GM18526 (cell line): Measurements from ENCODE around the gene FAM114A1.

ENCODE experiments used
- POLR2A ChIP-seq: IDR thresholded peaks from 3 replicates; pipeline ENCODE4 v1.6.1; 2011; ENCODE audit not compliant: insufficient read length; ENCODE audit errors: extremely low read depth

FAM114A1 gene

GRCh38 chr4:38871593-38871992, 4.0 kb downstream of the FAM114A1 start:
- TF ChIP-seq POLR2A = no peak

- TF ChIP-seq POLR2A = no peak
Measured at GRCh38 chr4:38872620-38873019, 5.0 kb downstream of the FAM114A1 start.

- TF ChIP-seq POLR2A = no peak
Measured at GRCh38 chr4:38873290-38873944, 5.8 kb downstream of the FAM114A1 start.

- no peak for TF ChIP-seq POLR2A
Measured at GRCh38 chr4:38876636-38877035, 9.0 kb downstream of the FAM114A1 start.

GRCh38 chr4:38884254-38884653, 16.6 kb downstream of the FAM114A1 start:
- TF ChIP-seq POLR2A = no peak

DNA sequence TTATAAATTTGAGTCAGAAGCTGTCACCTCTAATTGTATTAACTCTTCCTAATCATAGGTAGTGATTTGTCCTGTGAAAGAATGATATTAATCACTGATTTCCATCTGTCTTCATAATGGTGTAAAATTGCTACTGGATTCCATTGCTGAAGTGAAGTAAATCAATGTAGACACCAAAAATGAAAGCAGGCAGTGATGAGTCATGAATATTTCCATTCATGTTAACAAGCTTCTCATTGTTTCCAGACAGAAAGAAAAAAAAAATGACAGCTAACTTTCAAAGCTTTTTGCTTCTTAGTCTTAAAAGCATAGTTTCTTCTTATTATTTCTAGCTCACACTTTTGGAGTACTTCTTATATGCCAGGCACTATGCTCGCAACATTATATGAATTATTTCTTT, 21.5 kb downstream of the FAM114A1 start:
- TF ChIP-seq POLR2A = no peak

DNA sequence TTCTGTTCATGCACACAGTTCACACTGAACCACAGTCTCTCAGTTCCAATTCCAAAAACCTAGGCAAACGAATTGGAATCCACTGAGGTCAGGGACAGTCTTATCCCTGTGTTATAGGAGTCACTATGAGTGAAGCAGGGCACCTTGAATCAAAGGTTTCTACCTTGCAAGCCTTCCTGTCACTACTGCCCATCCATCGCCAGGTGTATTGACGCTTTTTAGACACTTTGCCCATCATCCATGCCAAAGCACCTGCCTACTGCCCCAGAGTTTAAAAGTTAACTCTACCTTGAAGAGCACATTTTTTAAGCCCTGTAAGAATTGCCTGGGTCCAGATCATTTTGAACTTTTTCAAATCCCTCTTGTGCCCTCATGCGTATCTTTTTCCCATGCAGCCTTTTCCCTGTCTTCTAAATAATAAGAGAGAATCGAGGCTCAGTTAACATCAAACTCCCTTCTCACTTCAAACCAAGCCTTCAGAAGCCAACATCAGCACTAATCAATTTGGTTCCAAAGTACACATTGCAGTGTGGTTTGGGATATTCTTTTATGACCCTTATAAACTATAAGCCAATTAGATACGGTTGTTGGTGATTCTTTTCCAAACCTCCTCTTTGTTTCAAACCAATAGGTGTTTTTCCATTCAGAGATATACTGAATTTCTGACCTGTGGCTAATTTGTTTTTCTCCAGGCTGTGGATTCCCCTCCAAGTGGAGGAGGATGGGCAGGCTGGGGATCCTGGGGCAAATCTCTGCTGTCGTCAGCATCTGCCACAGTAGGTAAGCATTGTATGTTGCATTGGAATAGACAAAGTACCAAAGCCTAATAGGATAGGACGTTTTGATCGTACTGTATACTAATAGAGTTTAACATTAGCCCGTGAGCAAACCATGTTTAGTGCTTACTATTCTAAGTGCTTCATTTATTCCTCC, 23.7 kb downstream of the FAM114A1 start:
- no peak for TF ChIP-seq POLR2A

- no peak for TF ChIP-seq POLR2A
Measured at GRCh38 chr4:38894322-38894982, 26.8 kb downstream of the FAM114A1 start.

GRCh38 chr4:38896940-38897339, 29.3 kb downstream of the FAM114A1 start:
- TF ChIP-seq POLR2A = no peak

GRCh38 chr4:38898245-38898644, 30.6 kb downstream of the FAM114A1 start:
- TF ChIP-seq POLR2A = no peak

DNA sequence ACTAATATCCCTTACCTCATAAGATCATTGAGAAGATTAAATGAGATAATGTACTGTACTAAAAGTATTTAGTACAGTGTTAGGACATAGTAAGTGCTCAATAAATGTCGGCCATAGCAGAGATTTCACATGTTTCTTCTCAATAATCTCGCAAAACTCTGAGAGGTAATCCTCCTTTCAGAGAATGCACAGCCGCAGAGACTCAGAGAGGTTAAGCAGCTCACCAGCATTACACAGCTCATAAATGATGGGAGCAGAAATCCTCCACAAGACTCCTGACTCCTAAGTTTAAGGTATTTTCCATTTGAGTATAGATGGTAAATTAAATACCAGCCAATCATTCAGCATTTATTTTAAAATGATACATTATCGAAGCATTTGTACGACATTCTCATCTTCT, 34.6 kb downstream of the FAM114A1 start:
- TF ChIP-seq POLR2A = no peak

GRCh38 chr4:38902695-38903094, 35.1 kb downstream of the FAM114A1 start:
- TF ChIP-seq POLR2A = no peak

DNA sequence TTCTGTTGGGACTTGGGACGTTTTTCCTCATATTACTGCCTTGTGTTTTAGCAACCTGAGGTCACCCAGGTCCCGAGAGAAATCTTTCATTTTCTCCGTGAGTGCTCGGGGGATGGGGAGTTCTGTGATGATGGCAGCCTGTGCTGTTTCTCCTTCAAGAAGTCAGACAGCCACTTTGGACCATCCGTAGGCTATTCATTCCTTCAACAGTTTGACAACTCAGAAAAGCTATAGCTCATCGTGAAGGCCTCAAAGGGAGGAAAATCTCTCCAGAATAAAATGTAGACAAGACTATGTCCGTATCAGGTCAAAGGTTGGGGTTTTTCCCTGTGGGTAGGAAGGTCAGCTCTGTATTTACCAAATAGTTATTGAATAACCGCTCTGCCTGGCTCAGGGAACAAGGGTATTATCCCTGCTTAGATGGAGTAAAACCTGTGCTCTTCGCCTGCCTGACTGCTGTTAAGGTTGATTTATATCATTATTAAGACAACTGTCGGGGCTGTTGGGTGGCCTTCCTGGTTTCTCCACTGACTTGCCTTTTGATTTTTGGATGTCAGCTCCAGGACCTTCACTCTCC, 36.6 kb downstream of the FAM114A1 start:
- no peak for TF ChIP-seq POLR2A

- TF ChIP-seq POLR2A = no peak
Measured at GRCh38 chr4:38904682-38905081, 37.1 kb downstream of the FAM114A1 start.

GRCh38 chr4:38905652-38906385, 38.2 kb downstream of the FAM114A1 start:
- no peak for TF ChIP-seq POLR2A
